Thyroid gland (tissue), 4 donors: ENCODE measurements around the gene TTC39A.

ENCODE experiments used
- POLR2A ChIP-seq, 2 donors: fragments of 450-650 bp; IDR thresholded peaks; one replicate each; pipeline ENCODE4 v1.6.1; 2017; ENCODE audit warnings: antibody characterized with exemption in 2 of 2, mild to moderate bottlenecking in 2 of 2, moderate library complexity in 1 of 2
- TF ChIP-seq, protein P1 (sequence below), 6 experiments: fragments of 200-600 bp in 3 of 6; fragments of 450-650 bp in 3 of 6; sonication (generic) in 3 of 6; IDR thresholded peaks; one replicate each; pipeline ENCODE4 v1.5.1; 2016 to 2019; ENCODE audit warnings: antibody characterized with exemption in 6 of 6, mild to moderate bottlenecking in 2 of 6, inconsistent platforms in 1 of 6, moderate library complexity in 1 of 6

DNA sequence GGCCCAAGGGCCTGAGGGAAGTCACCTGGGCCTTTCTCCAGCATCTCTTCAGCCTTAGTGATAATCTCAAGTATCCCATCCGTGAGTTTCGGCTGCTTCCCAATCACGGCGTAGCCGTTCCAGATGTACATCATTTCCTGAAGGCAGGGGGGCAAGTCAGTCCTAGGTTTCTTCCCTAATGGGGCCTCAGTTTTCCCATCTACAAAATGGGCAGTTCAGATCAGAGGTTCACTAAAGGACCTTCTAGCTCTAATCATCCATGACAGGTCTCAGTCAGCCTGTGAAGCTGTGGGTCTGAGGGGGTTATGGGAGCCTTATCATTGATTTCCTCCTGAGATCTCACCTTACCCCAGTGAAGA, 39.9 kb downstream of the TTC39A start:
- TF ChIP-seq, protein P1, sequence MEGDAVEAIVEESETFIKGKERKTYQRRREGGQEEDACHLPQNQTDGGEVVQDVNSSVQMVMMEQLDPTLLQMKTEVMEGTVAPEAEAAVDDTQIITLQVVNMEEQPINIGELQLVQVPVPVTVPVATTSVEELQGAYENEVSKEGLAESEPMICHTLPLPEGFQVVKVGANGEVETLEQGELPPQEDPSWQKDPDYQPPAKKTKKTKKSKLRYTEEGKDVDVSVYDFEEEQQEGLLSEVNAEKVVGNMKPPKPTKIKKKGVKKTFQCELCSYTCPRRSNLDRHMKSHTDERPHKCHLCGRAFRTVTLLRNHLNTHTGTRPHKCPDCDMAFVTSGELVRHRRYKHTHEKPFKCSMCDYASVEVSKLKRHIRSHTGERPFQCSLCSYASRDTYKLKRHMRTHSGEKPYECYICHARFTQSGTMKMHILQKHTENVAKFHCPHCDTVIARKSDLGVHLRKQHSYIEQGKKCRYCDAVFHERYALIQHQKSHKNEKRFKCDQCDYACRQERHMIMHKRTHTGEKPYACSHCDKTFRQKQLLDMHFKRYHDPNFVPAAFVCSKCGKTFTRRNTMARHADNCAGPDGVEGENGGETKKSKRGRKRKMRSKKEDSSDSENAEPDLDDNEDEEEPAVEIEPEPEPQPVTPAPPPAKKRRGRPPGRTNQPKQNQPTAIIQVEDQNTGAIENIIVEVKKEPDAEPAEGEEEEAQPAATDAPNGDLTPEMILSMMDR (IDR thresholded peaks at IDR 0.05), result no peak
- TF ChIP-seq POLR2A (IDR thresholded peaks at IDR 0.05), result no peak
